HG02885 (cell line): ENCODE measurements around the gene DNASE1L3.
"Not testable (repeated sequence)": the region's sequence is repeated elsewhere in the genome, so short reads cannot be mapped to it uniquely, and the experiment has no call there.

Experiments used
- ATAC-seq: cut with Tn5 transposase; IDR thresholded peaks from one replicate; pipeline ENCODE4 v1.9.1; 2021; ENCODE audit warnings: mild to moderate bottlenecking; ENCODE audit not compliant: unreplicated experiment, poor library complexity

Gene DNASE1L3

DNA sequence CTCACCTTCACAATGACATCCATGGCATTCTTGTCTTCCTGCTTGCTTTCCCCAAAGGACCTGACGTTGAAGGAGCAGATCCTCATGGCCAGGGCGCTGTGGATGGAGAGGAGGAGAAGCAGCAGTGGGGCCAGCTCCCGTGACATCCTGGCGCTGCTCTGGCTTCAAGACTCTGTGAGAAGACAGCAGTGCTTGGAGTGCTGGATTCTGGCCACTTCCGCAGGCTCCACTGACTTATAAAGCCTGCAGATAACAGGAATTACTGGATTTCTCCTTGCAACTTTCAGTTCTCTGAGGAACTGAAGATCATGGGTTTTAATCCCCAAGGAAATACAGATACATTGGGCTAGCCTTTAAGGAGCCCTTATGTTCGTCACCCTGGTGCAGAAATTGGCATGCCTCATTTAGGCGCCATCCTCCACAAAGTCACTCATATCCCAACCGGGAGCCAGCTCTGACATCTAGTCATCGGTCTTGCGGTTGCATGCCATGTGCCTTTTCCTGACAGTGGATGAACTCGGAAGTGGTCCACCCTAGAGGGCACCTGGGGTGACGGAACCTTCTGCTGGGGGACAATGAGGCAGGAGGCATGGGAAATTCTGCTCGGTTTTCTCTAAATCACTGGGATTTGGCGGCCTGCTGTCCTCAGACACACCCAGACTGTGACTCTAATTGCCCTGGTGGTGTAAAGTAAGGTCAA, at the start of gene DNASE1L3:
Gene DNASE1L3, minus strand, starts transcription at position 212 of the 700 bp plus-strand sequence. Its CDS starts 66 bp downstream, at position 146.
- ATAC-seq = no peak

DNA sequence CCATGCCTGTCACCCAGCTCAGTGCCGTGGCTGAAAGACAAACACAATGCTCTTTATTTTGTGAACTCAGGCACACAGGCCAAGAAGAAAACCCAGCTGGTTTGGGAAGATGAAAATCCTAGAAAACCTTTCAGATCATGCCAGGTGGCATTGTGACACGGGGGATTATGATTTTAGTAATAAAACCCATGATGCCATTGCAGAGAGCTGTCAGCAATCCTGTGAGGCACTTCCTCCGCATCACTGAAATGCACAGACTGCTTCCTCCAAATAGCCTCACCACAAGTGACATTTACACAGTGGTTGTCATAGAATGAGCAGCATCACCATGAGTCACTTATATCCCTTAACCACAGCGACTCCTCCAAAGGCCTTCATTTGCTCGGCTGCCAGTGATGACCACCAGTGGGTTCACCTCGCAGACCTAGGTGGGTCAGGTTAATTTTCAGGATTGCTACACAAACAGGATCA, 49.5 kb upstream of the DNASE1L3 start:
- no peak for ATAC-seq

DNA sequence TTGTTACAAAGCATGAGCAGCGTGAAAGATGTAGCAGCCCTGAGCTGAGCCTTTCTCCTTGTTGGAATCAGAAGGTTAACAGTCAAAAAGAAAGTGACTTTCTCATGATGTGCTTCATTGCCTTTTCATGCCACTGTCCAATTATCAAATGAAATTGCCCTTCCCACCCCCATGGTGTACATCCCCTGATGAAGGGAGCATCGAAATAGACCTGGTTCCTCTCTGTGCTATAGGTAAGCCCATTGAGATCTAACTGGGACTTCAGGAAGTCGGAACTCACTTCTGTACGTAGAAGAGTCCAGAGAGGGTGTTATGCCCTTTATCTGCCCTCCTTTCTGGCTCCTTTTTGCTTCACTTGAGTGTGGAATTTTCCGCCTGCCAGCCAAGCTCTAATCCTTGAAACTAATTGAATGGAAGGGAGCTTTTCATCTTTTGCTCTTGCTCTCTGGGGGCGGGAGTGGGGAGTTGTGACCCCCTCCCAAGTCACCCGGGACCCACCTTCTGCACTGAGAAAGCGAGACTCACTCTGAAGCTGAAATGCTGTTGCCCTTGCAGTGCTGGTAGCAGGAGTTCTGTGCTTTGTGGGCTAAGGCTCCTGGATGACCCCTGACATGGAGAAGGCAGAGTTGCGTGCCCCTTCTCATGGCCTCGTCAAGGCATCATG, 47.8 kb upstream of the DNASE1L3 start:
- ATAC-seq = no peak

GRCh38 chr3:58256511-58256910, 45.7 kb upstream of the DNASE1L3 start:
- ATAC-seq = no peak

DNA sequence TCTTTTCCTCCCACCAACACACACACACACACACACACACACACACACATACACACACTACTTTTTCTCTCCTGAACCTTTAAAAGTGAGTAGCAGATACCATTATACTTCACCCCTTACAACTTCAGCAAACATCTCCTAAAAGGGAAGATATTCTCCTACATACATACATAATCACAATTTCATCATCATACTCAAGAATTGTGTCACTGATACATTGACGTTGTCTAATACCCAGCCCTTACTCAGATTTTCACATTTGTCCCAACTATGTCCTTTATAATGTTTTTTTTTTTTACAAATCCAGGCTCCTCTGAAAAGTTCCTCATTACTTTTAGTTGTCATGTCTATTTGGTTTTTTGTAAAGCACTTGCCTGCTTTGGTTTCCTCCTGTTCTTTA, 45.3 kb upstream of the DNASE1L3 start:
- no peak for ATAC-seq

- ATAC-seq = no peak
Observed at GRCh38 chr3:58254144-58254543, 43.4 kb upstream of the DNASE1L3 start.

DNA sequence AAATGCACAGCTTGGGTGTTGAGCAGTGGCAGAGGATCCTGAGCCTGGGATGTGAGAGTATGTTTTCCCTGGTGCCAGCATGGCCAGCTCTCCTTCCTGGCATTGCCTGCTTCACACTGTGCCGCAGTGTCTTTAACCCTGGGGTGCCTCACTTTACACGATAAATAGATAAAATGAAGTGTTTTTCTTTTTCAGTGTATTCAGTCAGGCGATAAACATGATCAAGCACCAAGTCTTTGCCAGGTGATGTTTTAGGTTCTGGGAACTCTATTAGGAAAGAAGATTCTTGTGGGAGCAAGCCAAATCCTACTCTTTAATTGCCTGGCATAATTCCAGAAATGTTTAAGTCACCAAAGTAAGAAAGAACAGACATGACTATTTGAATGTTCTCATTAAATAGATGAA, 40.9 kb upstream of the DNASE1L3 start:
- no peak for ATAC-seq

- ATAC-seq = no peak
Observed at GRCh38 chr3:58250093-58250707, 39.4 kb upstream of the DNASE1L3 start.

DNA sequence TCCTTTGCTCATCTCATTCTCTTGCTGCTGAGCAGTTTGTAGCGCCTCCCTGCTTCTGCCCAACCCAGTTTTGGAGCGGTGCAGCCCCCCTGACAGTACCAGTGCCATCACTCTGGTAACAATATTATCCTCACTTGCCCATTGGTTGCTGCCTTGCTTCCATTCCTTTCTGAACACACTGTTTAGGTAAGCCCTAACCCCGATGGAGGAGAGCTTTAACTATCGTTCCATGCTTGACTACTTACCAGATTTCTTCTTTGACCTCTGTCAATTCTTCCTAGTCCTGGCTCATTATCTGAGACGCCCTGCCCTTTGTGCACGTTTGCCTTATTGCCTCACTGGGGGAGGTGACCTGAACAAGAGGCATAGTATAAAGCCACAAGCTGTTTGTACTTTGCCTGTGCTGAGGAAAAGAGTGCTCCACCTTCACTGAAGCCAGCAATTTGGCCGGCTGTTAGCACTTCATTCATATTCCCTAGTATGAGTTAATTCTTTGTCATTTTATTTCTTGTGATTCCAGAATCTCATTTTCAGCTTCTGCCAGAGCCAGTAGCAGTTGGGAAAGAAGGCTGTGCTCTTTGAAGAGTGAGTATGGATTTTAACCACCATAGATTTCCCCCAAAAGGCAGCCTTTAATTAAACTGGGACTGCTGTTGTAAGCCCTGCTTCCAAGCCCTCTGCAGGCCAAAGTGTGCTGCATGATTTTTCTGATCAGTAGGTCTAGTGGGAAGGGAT, 38.8 kb upstream of the DNASE1L3 start:
- no peak for ATAC-seq

DNA sequence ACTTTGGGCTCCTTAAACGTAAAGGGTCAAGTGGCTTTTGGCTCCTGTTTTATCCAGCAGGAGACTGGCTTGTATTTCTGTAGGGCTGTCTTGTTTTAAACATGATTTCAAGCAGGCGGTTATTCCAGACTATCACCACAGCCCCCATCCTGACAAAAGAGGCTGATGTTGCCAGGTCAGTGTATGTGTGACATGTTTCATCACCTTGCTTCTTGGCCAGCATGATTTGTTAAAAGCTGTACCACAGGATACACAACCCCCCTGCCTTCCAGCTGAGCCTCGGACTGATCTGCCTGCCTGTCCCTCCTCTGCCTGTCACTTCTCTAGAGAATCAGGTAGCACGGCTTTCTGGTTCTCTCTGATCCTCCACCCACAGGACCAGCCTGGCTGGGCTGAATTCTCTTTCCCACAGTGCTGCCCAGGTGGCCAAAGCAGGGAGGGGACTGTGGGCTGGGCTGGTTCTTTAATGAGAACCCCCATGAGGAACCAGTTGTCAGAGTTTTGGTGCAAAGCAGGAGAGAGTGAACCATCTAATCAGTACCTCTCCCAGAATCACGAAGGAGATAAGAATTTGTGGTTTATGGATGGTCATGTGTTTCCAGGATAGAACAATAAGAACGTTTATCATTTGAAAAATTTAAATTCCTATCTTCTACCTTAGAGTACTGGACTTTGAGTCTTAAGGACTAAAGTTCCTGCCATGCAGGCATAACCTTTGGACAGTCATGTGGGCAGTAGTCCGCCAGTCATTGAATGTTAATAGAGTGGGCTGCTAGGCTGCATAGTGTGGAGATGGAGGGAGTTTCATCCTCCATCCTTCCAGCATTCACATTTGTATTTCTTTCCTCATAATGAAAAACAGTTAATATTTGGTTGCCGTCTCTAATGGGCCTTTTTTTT, 35.6 kb upstream of the DNASE1L3 start:
- no peak for ATAC-seq

GRCh38 chr3:58243976-58244585, 33.3 kb upstream of the DNASE1L3 start:
- ATAC-seq = no peak

DNA sequence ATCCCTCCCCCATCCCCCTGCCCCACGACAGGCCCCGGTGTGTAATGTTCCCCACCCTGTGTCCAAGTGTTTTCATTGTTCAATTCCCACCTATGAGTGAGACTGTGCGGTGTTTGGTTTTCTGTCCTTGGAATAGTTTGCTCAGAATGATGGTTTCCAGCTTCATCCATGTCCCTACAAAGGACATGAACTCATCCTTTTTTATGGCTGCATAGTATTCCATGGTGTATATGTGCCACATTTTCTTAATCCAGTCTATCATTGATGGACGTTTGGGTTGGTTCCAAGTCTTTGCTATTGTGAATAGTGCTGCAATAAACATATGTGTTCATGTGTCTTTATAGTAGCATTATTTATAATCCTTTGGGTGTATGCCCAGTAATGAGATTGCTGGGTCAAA, 32.1 kb upstream of the DNASE1L3 start:
- ATAC-seq = not testable (repeated sequence)

DNA sequence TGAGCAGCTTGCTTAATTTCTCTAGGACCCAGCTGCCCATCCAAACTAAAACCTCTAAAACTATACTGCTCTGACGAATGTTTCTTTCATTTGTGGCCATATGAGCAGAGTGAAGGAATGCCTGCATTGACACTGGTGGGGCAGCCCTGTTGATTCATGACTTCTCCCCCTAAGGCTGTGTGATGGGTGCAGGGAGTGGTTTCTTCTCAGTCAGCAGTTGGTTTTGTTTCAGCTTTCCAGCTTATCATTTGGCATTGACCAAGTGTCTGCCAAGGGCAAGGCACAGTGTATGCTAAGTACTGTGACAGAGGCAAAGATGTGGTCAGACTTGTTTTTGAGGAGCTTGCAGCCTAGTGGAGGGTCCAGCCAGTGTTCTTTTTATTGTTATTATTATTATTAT, 31.6 kb upstream of the DNASE1L3 start:
- ATAC-seq = no peak

- ATAC-seq = no peak
Observed at GRCh38 chr3:58241306-58242044, 30.7 kb upstream of the DNASE1L3 start.

GRCh38 chr3:58238830-58239229, 28.1 kb upstream of the DNASE1L3 start:
- ATAC-seq = no peak

GRCh38 chr3:58237941-58238681, 27.3 kb upstream of the DNASE1L3 start:
- peak; percentile 10 for ATAC-seq

DNA sequence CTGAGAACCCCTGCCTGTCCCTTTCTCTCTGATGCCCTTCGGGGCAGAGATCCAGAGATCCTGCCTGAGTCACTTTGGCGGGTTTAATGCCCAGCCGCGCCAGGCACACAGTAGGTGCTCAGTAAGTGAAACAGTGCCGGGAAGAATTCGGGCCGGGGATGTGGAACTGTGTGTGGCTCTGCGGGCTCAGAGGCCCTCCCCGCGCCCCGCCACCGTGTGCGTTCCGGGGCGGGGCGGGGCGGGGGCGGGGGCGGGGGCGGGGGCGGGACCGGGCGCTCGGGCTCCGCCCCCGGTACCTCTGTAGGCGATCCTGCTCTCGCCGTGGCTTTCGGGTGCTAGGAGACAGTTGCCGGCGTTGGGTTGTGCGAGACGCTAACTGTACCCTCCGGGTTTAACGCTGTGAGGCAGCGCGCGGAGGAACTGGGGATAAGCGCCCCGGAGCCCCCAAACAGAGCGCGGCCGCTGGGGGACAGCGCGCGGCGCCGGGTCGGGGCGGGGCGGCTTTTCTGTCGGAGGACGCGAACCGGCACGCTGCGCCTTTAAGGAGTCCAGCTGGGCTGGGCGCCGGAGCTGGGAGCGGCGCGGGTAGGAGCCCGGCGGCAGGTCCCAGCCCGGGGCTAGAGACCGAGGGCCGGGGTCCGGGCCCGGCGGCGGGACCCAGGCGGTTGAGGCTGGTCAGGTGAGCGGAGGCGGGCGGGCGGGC, 26.6 kb upstream of the DNASE1L3 start, which contains the start of gene ABHD6:
Gene ABHD6, plus strand, starts transcription at position 555 of the 703 bp plus-strand sequence. CDS start 18,795 bp downstream, outside the sequence.
- peak; percentile 78 for ATAC-seq
